Mucosa of rectum (tissue), 2 donors: Measurements from ENCODE around the gene DDX39B.
A peak's percentile ranks its signal among the peaks of the same experiment; 100 is the strongest.

Experiments
- H3K27ac ChIP-seq, 2 donors: one replicate each; pipeline ENCODE4 v1.7.0; 2013; ENCODE audit warnings: inconsistent platforms in 2 of 2, low read depth in 2 of 2, low read length in 2 of 2
- H3K27me3 ChIP-seq, 2 donors: one replicate each; pipeline ENCODE4 v1.7.0; 2013; ENCODE audit warnings: low read length in 2 of 2; ENCODE audit not compliant: control insufficient read depth in 2 of 2, insufficient read depth in 2 of 2
- H3K36me3 ChIP-seq, 2 donors: one replicate each; pipeline ENCODE4 v1.7.0; 2013; ENCODE audit warnings: low read length in 2 of 2; ENCODE audit not compliant: control insufficient read depth in 2 of 2, insufficient read depth in 2 of 2
- H3K4me1 ChIP-seq, 2 donors: one replicate each; pipeline ENCODE4 v1.7.0; 2013; ENCODE audit warnings: low read length in 2 of 2, mild to moderate bottlenecking in 1 of 2; ENCODE audit not compliant: control insufficient read depth in 2 of 2, insufficient read depth in 2 of 2
- H3K4me3 ChIP-seq, 2 donors: one replicate each; pipeline ENCODE4 v1.7.0; 2013; ENCODE audit warnings: low read length in 2 of 2
- H3K9ac ChIP-seq, 2 donors: one replicate each; pipeline ENCODE4 v1.7.0; 2013; ENCODE audit warnings: low read length in 2 of 2, low read depth in 1 of 2, mild to moderate bottlenecking in 1 of 2
- H3K9me3 ChIP-seq, 2 donors: one replicate each; pipeline ENCODE4 v1.7.0; 2013; ENCODE audit warnings: low read length in 2 of 2; ENCODE audit not compliant: control insufficient read depth in 2 of 2
- donor health status: healthy.
- donor health status: Normal muscosa, but diverticular disease.

Gene DDX39B

DNA sequence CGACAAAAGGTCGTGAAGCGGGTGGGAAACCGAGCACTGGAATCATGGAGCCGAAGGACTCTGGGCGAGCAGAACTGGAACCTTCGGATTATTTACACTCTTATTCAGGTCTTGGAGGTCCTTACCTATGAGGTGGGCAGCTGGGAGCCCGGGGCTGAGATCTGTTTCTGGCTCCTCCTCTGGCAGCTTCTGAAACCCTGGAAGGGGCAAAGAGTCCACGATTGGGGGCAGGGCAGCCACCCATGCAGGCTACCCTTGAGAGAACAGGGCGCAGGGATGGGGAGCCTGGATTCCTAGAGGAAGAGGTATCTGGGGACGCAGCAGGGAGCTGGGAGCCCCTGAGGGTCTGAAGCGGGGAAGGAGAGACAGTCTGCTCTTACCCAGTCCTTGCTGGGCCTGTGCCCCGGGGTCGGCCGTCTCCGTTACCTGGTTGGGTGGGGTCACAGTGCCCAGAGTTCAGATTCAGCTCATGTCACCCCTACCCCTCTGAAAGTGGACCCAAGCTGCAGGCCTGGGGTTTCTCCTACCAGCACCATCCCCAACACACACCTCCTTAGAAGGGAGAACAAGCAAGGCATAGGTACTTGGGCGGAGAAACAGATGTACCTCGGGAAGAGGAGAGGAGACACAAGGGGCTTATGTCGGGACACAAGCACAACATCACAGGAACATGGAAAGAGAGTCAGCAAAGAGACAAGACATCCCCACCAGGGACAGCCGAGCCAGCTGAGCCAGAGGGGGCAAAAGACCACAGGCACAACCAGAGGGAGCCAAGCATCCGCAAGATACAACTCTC, 39.8 kb upstream of the DDX39B start:
- Histone ChIP-seq H3K4me3 (peak overlapping the region; percentile 83 to 93), H3K27me3 (peaks cover 7 to 14% of the 10 kb centered on the region in 2 donors), H3K36me3 (no peaks in the 10 kb centered on the region), H3K9ac (peak overlapping the region; percentile 78 to 89), H3K27ac (peak overlapping the region; percentile 73 to 79), H3K9me3 (no peaks in the 10 kb centered on the region), H3K4me1 (peaks cover 9 to 13% of the 10 kb centered on the region in 2 donors)

DNA sequence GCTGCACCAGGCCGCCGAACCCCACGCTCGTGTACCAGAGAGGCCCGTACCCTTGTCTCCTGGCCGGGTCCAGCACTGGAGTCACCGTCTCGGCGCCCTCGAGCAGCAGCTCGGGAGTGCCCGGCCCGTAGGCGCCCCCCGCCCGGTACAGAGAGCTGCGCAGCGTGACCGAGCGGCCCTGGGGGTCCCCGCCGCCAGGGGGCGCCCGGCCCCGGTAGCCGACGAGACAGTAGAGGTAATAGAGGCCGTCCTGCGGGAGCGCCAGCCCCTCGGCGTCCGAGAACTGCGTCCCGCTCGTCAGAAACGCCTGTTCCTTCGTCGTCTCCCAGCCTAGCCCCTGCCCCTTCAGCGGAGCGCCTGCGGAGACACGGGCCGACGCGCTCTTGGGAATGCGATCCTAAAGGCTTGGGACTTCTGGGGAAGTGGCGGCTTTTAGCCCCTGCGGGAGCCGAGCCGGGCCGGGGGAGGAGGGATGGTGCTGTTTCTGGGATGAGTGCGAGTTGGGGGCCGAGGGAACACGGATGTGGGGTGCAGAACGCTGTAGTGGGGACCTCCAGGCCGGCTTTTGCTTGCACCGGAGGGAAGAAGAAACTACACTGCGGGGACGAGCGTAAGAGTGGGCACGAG, 39.1 kb upstream of the DDX39B start:
- Histone ChIP-seq H3K9me3 (no peaks in the 10 kb centered on the region), H3K4me1 (peaks cover 9 to 13% of the 10 kb centered on the region in 2 donors), H3K4me3 (peak overlapping the region; percentile 83 to 93), H3K27ac (peak overlapping the region; percentile 73 to 79), H3K27me3 (peaks cover 7 to 14% of the 10 kb centered on the region in 2 donors), H3K9ac (peak overlapping the region; percentile 78 to 89), H3K36me3 (no peaks in the 10 kb centered on the region)

DNA sequence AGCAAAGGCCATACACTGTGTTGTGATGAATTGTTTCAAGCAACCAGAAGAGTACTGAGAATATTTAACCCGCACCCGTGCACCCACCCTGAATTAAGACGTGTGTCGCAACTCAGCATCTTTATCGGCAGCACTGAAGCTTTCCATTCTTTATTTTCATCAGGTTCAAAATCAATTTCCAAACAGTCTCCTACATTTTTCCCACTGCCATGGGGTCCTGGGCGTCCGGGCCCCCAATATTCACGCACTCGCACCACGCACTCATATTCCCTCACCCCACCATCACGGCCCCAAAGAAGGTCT, 38.6 kb upstream of the DDX39B start:
- Histone ChIP-seq H3K4me3 (peak overlapping the region; percentile 83 to 93), H3K27ac (peak overlapping the region in 1 of 2 donors; percentile 79), H3K9me3 (no peaks in the 10 kb centered on the region), H3K27me3 (peaks cover 7 to 14% of the 10 kb centered on the region in 2 donors), H3K4me1 (peaks cover 9 to 10% of the 10 kb centered on the region in 2 donors), H3K9ac (peak overlapping the region; percentile 56 to 89), H3K36me3 (no peaks in the 10 kb centered on the region)

DNA sequence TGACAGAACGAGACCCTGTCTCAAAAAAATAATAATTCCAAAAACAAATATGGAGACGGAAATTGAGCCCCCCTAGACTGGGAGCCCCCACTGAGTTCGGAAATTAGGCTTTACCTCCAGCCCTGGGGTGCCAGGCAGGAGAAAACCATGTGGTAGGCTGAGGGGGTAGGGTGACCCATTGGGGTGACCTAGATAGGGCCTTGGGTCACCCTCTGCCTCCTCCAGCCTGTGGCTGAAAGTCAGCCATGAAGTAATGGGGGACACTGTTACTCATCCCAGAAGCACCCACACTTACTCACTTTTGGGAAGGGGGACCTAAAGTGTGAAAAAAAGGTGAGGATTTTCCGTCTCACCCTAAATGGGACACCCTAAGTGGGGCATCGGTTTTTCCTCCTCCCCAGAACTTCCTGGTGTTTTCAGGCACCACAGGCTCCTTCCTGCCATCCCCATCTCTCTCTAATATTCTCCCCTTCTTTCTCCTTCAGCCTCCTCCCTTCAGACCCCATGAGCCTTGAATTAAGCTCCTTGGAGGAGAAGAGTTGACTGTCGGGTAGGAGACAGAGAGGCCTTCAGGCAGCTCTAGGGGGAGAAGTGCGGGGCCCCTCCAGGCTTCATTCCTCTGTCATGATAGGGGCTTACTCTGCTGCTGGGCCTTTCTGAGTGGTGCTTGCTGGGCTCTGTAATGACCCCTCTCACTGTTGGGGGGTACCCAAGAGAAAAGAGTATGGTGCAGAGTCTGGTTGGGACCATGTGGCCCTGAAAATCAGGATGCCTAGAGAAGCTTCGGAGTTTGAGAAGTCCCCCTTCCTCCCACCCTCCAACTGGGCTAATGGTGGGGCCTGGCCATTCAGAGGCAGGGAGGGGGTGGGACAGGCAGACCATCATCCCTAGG, 38.0 kb upstream of the DDX39B start:
- Histone ChIP-seq H3K36me3 (no peaks in the 10 kb centered on the region), H3K4me1 (peaks cover 8 to 12% of the 10 kb centered on the region in 2 donors), H3K27ac (peak overlapping the region in 1 of 2 donors; percentile 79), H3K27me3 (peaks cover 7 to 14% of the 10 kb centered on the region in 2 donors), H3K4me3 (peak overlapping the region; percentile 83 to 93), H3K9me3 (no peaks in the 10 kb centered on the region), H3K9ac (peak overlapping the region; percentile 56 to 89)

DNA sequence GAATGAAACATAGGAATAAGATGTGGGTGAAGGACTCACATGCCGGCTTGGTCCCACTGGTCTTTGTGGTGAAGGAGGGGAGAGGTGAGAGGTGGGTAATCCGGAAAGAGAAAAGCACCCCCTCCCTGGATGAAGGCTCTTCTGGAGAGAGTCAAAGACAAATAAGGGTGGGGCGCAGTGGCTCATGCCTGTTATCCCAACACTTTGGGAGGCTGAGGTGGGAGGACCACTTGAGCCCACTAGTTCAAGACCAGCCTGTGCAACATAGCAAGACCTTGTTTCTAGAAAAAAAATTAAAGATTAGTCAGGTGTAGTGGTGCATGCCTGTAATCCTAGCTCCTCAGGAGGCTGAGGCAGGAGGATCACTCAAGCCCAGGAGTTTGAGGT, 37.3 kb upstream of the DDX39B start:
- Histone ChIP-seq H3K4me1 (peaks cover 12 to 13% of the 10 kb centered on the region in 2 donors), H3K9me3 (no peaks in the 10 kb centered on the region), H3K9ac (no peak overlapping the region), H3K27me3 (peaks cover 7 to 14% of the 10 kb centered on the region in 2 donors), H3K4me3 (no peak overlapping the region), H3K36me3 (no peaks in the 10 kb centered on the region), H3K27ac (no peak overlapping the region)

DNA sequence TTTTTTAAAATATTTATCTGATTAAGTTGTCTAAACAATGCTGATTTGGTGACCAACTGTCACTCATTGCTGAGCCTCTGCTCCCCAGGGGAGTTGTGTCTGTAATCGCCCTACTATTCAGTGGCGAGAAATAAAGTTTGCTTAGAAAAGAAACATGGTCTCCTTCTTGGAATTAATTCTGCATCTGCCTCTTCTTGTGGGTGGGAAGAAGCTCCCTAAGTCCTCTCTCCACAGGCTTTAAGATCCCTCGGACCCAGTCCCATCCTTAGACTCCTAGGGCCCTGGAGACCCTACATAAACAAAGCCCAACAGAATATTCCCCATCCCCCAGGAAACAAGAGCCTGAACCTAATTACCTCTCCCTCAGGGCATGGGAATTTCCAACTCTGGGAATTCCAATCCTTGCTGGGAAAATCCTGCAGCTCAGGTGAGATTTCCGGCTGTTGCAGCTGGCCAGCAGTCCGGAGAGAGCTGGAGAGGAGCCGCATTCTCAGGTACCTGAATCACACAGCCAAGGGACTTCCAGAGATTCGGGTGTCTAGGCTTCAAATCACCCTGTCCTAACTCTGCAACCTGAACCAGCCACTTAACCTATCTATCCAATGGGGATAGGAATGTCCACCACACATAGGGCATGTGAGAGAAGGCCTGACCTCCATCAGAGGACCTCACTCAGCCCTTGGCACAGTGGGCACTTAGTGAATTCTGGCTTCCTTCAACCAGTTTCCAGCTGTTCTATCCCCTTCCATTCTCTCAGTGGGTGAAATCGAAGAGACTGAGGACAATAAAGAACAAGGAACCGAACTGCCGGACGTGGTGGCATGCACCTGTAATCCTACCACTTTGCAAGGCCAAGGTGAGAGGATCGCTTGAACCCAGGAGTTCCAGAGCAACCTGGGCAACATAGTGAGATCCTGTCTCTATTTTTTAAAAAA, 36.6 kb upstream of the DDX39B start:
- Histone ChIP-seq H3K27me3 (peaks cover 7 to 14% of the 10 kb centered on the region in 2 donors), H3K4me3 (no peak overlapping the region), H3K27ac (no peak overlapping the region), H3K9me3 (no peaks in the 10 kb centered on the region), H3K9ac (no peak overlapping the region), H3K36me3 (no peaks in the 10 kb centered on the region), H3K4me1 (peaks cover 12 to 13% of the 10 kb centered on the region in 2 donors)

DNA sequence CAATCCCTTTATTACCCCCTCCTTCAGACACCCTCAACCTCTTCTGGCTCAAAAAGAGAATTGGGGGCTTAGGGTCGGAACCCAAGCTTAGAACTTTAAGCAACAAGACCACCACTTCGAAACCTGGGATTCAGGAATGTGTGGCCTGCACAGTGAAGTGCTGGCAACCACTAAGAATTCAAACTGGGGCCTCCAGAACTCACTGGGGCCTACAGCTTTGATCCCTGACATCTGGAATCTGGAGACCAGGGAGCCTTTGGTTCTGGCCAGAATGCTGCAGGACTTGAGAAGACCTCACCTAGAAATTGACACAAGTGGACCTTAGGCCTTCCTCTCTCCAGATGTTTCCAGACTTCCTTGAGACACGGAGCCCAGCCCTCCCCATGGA, 35.8 kb upstream of the DDX39B start:
- H3K27ac ChIP-seq, result no peak overlapping the region
- peaks cover 7 to 12% of the 10 kb centered on the region in 2 donors for H3K27me3 ChIP-seq
- no peaks in the 10 kb centered on the region for H3K36me3 ChIP-seq
- H3K4me1 ChIP-seq, result peaks cover 12 to 13% of the 10 kb centered on the region in 2 donors
- H3K4me3 ChIP-seq, result peak overlapping the region in 1 of 2 donors; percentile 74
- no peak overlapping the region for H3K9ac ChIP-seq
- H3K9me3 ChIP-seq, result no peaks in the 10 kb centered on the region

DNA sequence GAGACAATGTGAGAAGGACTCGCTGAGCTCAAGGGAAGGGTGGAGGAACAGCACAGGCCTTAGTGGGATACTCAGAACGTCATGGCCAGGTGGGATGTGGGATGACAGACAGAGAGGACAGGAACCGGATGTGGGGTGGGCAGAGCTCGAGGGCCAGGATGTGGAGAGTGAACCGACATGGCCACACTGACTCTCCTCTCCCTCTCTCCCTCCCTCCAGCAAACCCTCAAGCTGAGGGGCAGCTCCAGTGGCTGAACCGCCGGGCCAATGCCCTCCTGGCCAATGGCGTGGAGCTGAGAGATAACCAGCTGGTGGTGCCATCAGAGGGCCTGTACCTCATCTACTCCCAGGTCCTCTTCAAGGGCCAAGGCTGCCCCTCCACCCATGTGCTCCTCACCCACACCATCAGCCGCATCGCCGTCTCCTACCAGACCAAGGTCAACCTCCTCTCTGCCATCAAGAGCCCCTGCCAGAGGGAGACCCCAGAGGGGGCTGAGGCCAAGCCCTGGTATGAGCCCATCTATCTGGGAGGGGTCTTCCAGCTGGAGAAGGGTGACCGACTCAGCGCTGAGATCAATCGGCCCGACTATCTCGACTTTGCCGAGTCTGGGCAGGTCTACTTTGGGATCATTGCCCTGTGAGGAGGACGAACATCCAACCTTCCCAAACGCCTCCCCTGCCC, 35.2 kb upstream of the DDX39B start:
- peaks cover 10 to 12% of the 10 kb centered on the region in 2 donors for H3K4me1 ChIP-seq
- H3K9me3 ChIP-seq, result no peaks in the 10 kb centered on the region
- no peak overlapping the region for H3K9ac ChIP-seq
- peak overlapping the region in 1 of 2 donors; percentile 68 for H3K27ac ChIP-seq
- H3K27me3 ChIP-seq, result peaks cover 7 to 10% of the 10 kb centered on the region in 2 donors
- H3K4me3 ChIP-seq, result peak overlapping the region; percentile 18 to 74
- no peaks in the 10 kb centered on the region for H3K36me3 ChIP-seq
